ENCODE results near the gene KRTAP5-9. TPM values are rescaled to one million over a fixed set of nuclear protein-coding genes. Genes with fewer than 3 reads are reported as not detected.

The KRTAP5-9 gene
- total RNA-seq, 2 donors from 2014 or later: 0.35 to 0.52 TPM

DNA sequence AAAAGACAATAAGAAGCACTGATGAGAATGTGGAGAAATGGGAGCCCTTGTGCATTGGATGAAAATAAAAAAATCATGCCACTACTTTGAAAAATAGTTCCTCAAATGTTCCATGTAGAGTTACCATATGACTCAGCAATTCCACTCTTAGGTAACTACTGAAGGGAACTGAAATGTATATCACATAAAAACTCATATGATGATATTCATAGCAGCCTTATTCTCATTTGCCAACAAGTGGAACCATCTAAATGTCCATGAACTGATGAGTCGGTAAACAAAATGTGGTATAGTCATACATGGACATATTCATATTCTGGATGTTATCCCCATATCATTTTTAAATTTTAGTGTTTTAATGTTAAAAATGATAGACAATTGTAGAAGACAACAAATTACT lies 3.5 kb downstream of the KRTAP5-9 start:
- no peaks in the 10 kb centered on the region for H3K27me3 ChIP-seq
- TF ChIP-seq, protein P1, sequence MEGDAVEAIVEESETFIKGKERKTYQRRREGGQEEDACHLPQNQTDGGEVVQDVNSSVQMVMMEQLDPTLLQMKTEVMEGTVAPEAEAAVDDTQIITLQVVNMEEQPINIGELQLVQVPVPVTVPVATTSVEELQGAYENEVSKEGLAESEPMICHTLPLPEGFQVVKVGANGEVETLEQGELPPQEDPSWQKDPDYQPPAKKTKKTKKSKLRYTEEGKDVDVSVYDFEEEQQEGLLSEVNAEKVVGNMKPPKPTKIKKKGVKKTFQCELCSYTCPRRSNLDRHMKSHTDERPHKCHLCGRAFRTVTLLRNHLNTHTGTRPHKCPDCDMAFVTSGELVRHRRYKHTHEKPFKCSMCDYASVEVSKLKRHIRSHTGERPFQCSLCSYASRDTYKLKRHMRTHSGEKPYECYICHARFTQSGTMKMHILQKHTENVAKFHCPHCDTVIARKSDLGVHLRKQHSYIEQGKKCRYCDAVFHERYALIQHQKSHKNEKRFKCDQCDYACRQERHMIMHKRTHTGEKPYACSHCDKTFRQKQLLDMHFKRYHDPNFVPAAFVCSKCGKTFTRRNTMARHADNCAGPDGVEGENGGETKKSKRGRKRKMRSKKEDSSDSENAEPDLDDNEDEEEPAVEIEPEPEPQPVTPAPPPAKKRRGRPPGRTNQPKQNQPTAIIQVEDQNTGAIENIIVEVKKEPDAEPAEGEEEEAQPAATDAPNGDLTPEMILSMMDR (IDR thresholded peaks at IDR 0.05): no peak
- H3K4me1 ChIP-seq: no peaks in the 10 kb centered on the region
- H3K9ac ChIP-seq (ENCODE audit: low read depth in 2 of 2, low read length in 2 of 2): no peak overlapping the region
- no peaks in the 10 kb centered on the region for H3K36me3 ChIP-seq
- no peaks in the 10 kb centered on the region for H3K9me3 ChIP-seq
- no peak overlapping the region for H3K27ac ChIP-seq
- no peak for DNase-seq
- intact Hi-C loops (cut with DNase I): no loop called here
- no peak overlapping the region for H3K4me3 ChIP-seq

DNA sequence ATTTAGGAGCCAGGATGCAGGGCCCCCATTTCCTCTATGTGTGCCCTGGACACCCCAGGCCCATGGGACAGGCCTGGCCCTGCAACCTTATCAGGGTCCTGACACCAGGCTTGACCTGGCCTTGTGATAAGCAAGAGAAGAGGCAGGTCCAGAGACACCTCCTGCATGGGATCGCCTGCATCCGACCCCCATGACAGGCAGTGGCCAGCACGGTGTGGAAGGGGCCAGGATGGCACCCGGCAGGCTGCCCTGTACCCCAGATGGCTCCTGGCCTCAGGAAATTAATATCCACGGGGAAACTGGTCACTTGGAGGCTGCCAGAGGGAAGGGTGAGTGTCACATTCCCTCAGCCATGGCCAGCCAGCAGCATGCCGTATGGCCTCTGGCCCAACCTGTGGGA lies 6.8 kb downstream of the KRTAP5-9 start:
- H3K27me3 ChIP-seq: no peaks in the 10 kb centered on the region
- H3K9ac ChIP-seq (ENCODE audit: low read depth in 2 of 2, low read length in 2 of 2): no peak overlapping the region
- H3K9me3 ChIP-seq: no peaks in the 10 kb centered on the region
- intact Hi-C loops (cut with DNase I): no loop called here
- TF ChIP-seq, protein P1 (IDR thresholded peaks at IDR 0.05): no peak
- no peaks in the 10 kb centered on the region for H3K4me1 ChIP-seq
- H3K36me3 ChIP-seq: no peaks in the 10 kb centered on the region
- no peak overlapping the region for H3K27ac ChIP-seq
- no peak for DNase-seq
- no peak overlapping the region for H3K4me3 ChIP-seq

DNA sequence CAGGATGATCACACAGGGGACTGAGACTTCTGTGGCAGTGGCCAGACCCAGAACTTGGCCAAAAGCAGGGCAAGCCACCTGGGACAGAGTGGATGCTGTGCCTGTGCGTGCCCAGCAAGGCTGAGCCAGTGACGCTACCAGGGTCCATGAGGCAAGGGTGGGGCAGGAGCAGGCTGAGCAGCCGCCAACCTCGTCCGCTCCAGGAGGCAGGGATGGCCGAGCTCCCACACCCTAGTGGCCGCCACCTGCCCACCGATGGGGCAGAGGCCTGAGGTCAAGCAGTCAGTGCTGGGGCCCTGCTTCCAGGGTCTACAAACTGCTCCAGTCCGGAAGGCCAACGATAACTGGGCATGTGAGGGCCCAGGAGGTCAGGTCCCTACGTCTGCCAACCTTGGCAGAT lies 7.3 kb downstream of the KRTAP5-9 start:
- DNase-seq: no peak
- H3K36me3 ChIP-seq: no peaks in the 10 kb centered on the region
- H3K27ac ChIP-seq: no peak overlapping the region
- no peak overlapping the region for H3K9ac ChIP-seq (ENCODE audit: low read depth in 2 of 2, low read length in 2 of 2)
- no peaks in the 10 kb centered on the region for H3K9me3 ChIP-seq
- H3K4me1 ChIP-seq: no peaks in the 10 kb centered on the region
- no peak overlapping the region for H3K4me3 ChIP-seq
- TF ChIP-seq, protein P1 (IDR thresholded peaks at IDR 0.05): no peak
- H3K27me3 ChIP-seq: no peaks in the 10 kb centered on the region
- intact Hi-C loops (cut with DNase I): no loop called here

DNA sequence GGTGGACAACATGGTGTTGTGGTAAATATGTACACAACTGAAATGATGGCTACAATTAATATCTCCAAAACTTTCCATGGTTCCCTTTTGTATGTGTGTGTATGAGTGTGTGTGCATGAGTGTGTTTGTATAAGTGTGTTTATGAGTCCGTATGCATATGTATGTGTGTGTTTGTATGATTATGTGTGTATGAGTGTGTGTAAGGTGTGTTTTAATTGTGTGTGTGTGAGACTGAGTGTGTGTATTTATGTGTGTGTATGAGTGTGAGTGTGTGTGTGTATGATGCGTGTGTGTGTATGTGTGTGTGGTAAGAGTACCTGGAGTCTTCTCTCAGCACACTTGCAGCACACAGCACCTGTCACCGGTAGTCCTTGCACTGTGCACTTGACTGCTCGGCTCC lies 7.8 kb downstream of the KRTAP5-9 start:
- Histone ChIP-seq H3K9ac (ENCODE audit: low read depth in 2 of 2, low read length in 2 of 2) (no peak overlapping the region), H3K4me3 (no peak overlapping the region), H3K9me3 (no peaks in the 10 kb centered on the region), H3K27ac (no peak overlapping the region), H3K4me1 (no peaks in the 10 kb centered on the region), H3K27me3 (no peaks in the 10 kb centered on the region), H3K36me3 (no peaks in the 10 kb centered on the region)
- no peak for DNase-seq
- intact Hi-C loops (cut with DNase I): no loop called here
- TF ChIP-seq, protein P1 (IDR thresholded peaks at IDR 0.05): no peak

DNA sequence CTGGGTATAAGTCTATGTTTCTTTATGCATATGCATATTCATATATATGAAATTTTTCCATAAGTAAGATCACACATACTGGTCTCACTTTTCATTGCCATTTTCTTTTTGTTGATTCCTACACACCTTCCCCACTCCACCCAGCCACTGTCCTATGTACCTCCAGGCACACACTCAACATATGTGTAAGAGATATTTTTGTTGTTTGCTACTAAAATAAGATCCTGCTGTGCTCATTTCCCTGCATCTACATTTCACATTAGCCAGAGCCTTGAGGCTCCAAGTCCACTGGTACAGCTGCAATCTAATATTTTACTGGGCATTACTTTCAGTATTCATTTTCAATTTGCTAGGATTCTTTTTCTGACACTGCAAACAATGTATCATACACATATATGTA lies 9.0 kb downstream of the KRTAP5-9 start:
- H3K27me3 ChIP-seq: no peaks in the 10 kb centered on the region
- DNase-seq: no peak
- no peaks in the 10 kb centered on the region for H3K4me1 ChIP-seq
- no peak overlapping the region for H3K4me3 ChIP-seq
- no peak overlapping the region for H3K9ac ChIP-seq (ENCODE audit: low read depth in 2 of 2, low read length in 2 of 2)
- no peaks in the 10 kb centered on the region for H3K9me3 ChIP-seq
- intact Hi-C loops (cut with DNase I): no loop called here
- TF ChIP-seq, protein P1 (IDR thresholded peaks at IDR 0.05): no peak
- no peak overlapping the region for H3K27ac ChIP-seq
- H3K36me3 ChIP-seq: no peaks in the 10 kb centered on the region

DNA sequence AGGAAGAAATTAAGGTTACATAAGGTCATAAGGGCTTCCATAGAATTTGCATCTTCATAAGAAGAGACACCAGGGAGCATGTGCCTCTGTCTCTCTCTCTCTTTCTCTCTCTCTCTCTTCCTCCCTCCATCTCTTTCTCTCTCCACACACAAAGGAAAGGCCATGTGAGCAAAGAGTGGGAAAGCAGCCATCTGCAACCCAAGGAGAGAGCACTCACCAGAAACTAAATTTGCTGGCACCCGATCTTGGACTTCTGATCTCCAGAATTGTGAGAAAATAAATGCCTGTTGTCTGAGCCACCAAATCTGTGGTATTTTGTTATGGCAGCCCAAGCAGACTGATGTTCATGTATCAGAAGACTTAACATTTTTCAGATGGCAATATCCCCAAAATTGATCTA lies 10.8 kb downstream of the KRTAP5-9 start:
- DNase-seq: no peak
- intact Hi-C loops (cut with DNase I): no loop called here
- H3K4me1 ChIP-seq: no peaks in the 10 kb centered on the region
- no peaks in the 10 kb centered on the region for H3K27me3 ChIP-seq
- no peaks in the 10 kb centered on the region for H3K36me3 ChIP-seq
- no peak overlapping the region for H3K27ac ChIP-seq
- H3K4me3 ChIP-seq: no peak overlapping the region
- H3K9me3 ChIP-seq: no peaks in the 10 kb centered on the region
- H3K9ac ChIP-seq (ENCODE audit: low read depth in 2 of 2, low read length in 2 of 2): no peak overlapping the region
- TF ChIP-seq, protein P1 (IDR thresholded peaks at IDR 0.05): no peak
